HCT116 (cell line): ENCODE data around the gene TP63. TPM values are rescaled to one million over a fixed set of nuclear protein-coding genes. Genes with fewer than 3 reads are reported as not detected.

ENCODE experiments used
- ATAC-seq: fragments of 200-7000 bp; cut with Tn5 transposase; 2 replicates; pipeline ENCODE4 v1.9.1; 2020; ENCODE audit warnings: mild to moderate bottlenecking, moderate library complexity
- Bru-seq: library from RNA; stranded (reverse); fragments of 400-500 nt; gene quantifications from one replicate; lab custom pipeline; 2021; lab: Mats Ljungman, UMichigan
- BruChase-seq, 2 experiments: library from RNA; stranded (reverse); fragments of 400-500 nt; gene quantifications; one replicate each; lab custom pipeline; 2021; lab: Mats Ljungman, UMichigan
- BruUV-seq: library from RNA; stranded (reverse); fragments of 400-500 nt; replicated peaks from 2 replicates; lab custom pipeline; 2021; lab: Mats Ljungman, UMichigan
- CTCF ChIA-PET: fragments of 300-600 bp; sonication (Branson Sonifier 250); formaldehyde crosslinking; loops from one replicate; lab custom pipeline; 2021; ENCODE audit warnings: antibody characterized with exemption; lab: Charles Lee
- POLR2A ChIA-PET: fragments of 300-600, 350-600 bp; sonication (Branson Sonifier 250); formaldehyde crosslinking; loops from one replicate; lab custom pipeline; 2021; ENCODE audit warnings: antibody characterized with exemption; lab: Charles Lee
- RAD21 ChIA-PET, 2 experiments: fragments of 300-600 bp; sonication (Branson Sonifier 250); formaldehyde crosslinking; loops; one replicate each; lab custom pipeline; 2023; ENCODE audit warnings: low total read pairs in 2 of 2; ENCODE audit not compliant: uncharacterized antibody in 2 of 2, unreplicated experiment in 2 of 2, low non-redundant PET in 1 of 2; lab: Charles Lee
- DNase-seq: peaks from one replicate; pipeline ENCODE4 v3.0.0-alpha.2; 2010; ENCODE audit warnings: low read depth, low spot score
- H2AFZ ChIP-seq: fragments of 200-600 bp; shearing (Covaris generic), sonication (generic); 2 replicates; pipeline ENCODE4 v1.6.1; 2017; ENCODE audit warnings: low read depth, mixed run types, mixed read lengths, antibody characterized with exemption, low read length; ENCODE audit not compliant: poor library complexity, severe bottlenecking
- H3K27ac ChIP-seq: 2 replicates; pipeline ENCODE4 v1.5.1; 2012; ENCODE audit warnings: low read depth, low read length
- H3K27me3 ChIP-seq: fragments of 200-600 bp; sonication (generic); 2 replicates; pipeline ENCODE4 v1.6.1; 2016; ENCODE audit warnings: mixed run types, low read length, mixed read lengths; ENCODE audit not compliant: insufficient read depth
- H3K36me3 ChIP-seq, 2 experiments: fragments of 200-500 bp in 1 of 2; fragments of 200-600 bp in 1 of 2; sonication (Bioruptor generic) in 1 of 2; sonication (generic) in 1 of 2; 2 replicates each; pipeline versions ENCODE4 v1.5.1 to v1.6.1; 2014 to 2016; ENCODE audit warnings: low read length in 2 of 2, inconsistent platforms in 1 of 2, mixed read lengths in 1 of 2, mixed run types in 1 of 2; ENCODE audit not compliant: insufficient read depth in 2 of 2, control insufficient read depth in 1 of 2
- H3K4me1 ChIP-seq, 2 experiments: fragments of 200-600 bp in 1 of 2; sonication (generic) in 1 of 2; 2 replicates each; pipeline versions ENCODE4 v1.5.1 to v1.6.1; 2012 to 2017; ENCODE audit warnings: low read length in 2 of 2, inconsistent platforms in 1 of 2, mild to moderate bottlenecking in 1 of 2, mixed read lengths in 1 of 2, mixed run types in 1 of 2, moderate library complexity in 1 of 2; ENCODE audit not compliant: insufficient read depth in 2 of 2, control insufficient read depth in 1 of 2
- H3K4me2 ChIP-seq: fragments of 200-600 bp; sonication (generic); 2 replicates; pipeline ENCODE4 v1.6.1; 2017; ENCODE audit warnings: mixed run types, low read length, mixed read lengths
- H3K4me3 ChIP-seq, 2 experiments: fragments of 200-600 bp in 1 of 2; sonication (generic) in 1 of 2; replicated peaks in 1 of 2; 2 replicates each; pipeline ENCODE4 v1.5.1; 2011 to 2016; ENCODE audit warnings: low read length in 2 of 2, control low read depth in 1 of 2, low read depth in 1 of 2, mild to moderate bottlenecking in 1 of 2, mixed read lengths in 1 of 2, mixed run types in 1 of 2
- H3K79me2 ChIP-seq: fragments of 200-600 bp; sonication (generic); 2 replicates; pipeline ENCODE4 v1.6.1; 2017; ENCODE audit warnings: mild to moderate bottlenecking, mixed run types, low read length, moderate library complexity, mixed read lengths; ENCODE audit not compliant: insufficient read depth
- H3K9ac ChIP-seq: fragments of 200-600 bp; sonication (generic); 2 replicates; pipeline ENCODE4 v1.6.1; 2016; ENCODE audit warnings: low read length, mixed read lengths
- H3K9me2 ChIP-seq: fragments of 200-600 bp; sonication (generic), shearing (Covaris generic); 2 replicates; pipeline ENCODE4 v1.6.1; 2017; ENCODE audit warnings: mixed run types, mild to moderate bottlenecking, moderate library complexity; ENCODE audit not compliant: insufficient read depth
- H3K9me3 ChIP-seq, 2 experiments: fragments of 200-500 bp in 1 of 2; fragments of 200-600 bp in 1 of 2; sonication (Bioruptor generic) in 1 of 2; sonication (generic) in 1 of 2; 2 replicates each; pipeline ENCODE4 v1.6.1; 2014 to 2017; ENCODE audit warnings: low read length in 2 of 2, mixed read lengths in 2 of 2, inconsistent platforms in 1 of 2, low read depth in 1 of 2, mild to moderate bottlenecking in 1 of 2, mixed run types in 1 of 2, moderate library complexity in 1 of 2; ENCODE audit not compliant: control insufficient read depth in 1 of 2, insufficient read depth in 1 of 2
- H4K20me1 ChIP-seq: fragments of 200-600 bp; sonication (generic), shearing (Covaris generic); 2 replicates; pipeline ENCODE4 v1.6.1; 2017; ENCODE audit warnings: mixed run types, mild to moderate bottlenecking, moderate library complexity; ENCODE audit not compliant: insufficient read depth
- CBX3 ChIP-seq: IDR thresholded peaks from 2 replicates; pipeline ENCODE4 v1.6.1; 2012; ENCODE audit warnings: low read depth
- ELF1 ChIP-seq: IDR thresholded peaks from 2 replicates; pipeline ENCODE4 v1.6.1; 2012; ENCODE audit warnings: low read depth, borderline replicate concordance
- EZH2 ChIP-seq: fragments of 200-600 bp; sonication (generic); IDR thresholded peaks from 2 replicates; pipeline ENCODE4 v1.6.1; 2017; ENCODE audit warnings: antibody characterized with exemption, mixed run types
- EZH2phosphoT487 ChIP-seq: fragments of 200-600 bp; IDR thresholded peaks from 2 replicates; pipeline ENCODE4 v1.6.1; 2018; ENCODE audit warnings: antibody characterized with exemption, borderline replicate concordance
- FOSL1 ChIP-seq: IDR thresholded peaks from 2 replicates; pipeline ENCODE4 v1.6.1; 2012; ENCODE audit warnings: low read depth
- MAX ChIP-seq: IDR thresholded peaks from 2 replicates; pipeline ENCODE4 v1.6.1; 2012
- POLR2AphosphoS5 ChIP-seq: IDR thresholded peaks from 2 replicates; pipeline ENCODE4 v1.6.1; 2011; ENCODE audit warnings: mild to moderate bottlenecking, low read depth, low read length, moderate library complexity
- RAD21 ChIP-seq: IDR thresholded peaks from 2 replicates; pipeline ENCODE4 v1.6.1; 2012; ENCODE audit warnings: low read depth, mild to moderate bottlenecking
- SIN3A ChIP-seq: IDR thresholded peaks from 2 replicates; pipeline ENCODE4 v1.6.1; 2012; ENCODE audit warnings: low read depth
- SP1 ChIP-seq: IDR thresholded peaks from 2 replicates; pipeline ENCODE4 v1.6.1; 2012; ENCODE audit warnings: low read depth
- SRF ChIP-seq: IDR thresholded peaks from 2 replicates; pipeline ENCODE4 v1.6.1; 2012; ENCODE audit warnings: low read depth
- TCF7L2 ChIP-seq: IDR thresholded peaks from 2 replicates; pipeline ENCODE4 v1.7.0; 2011; ENCODE audit warnings: borderline replicate concordance, inconsistent platforms; ENCODE audit not compliant: insufficient read depth, insufficient read length; ENCODE audit errors: extremely low read depth
- YY1 ChIP-seq: IDR thresholded peaks from 2 replicates; pipeline ENCODE4 v1.6.1; 2011; ENCODE audit warnings: low read length, low read depth, moderate library complexity, mild to moderate bottlenecking; ENCODE audit not compliant: insufficient replicate concordance; ENCODE audit errors: extremely low read depth
- ZFX ChIP-seq: fragments of 450-650 bp; IDR thresholded peaks from 2 replicates; pipeline ENCODE4 v1.6.1; 2017
- ZNF274 ChIP-seq: fragments of 200-500 bp; sonication (Bioruptor generic); IDR thresholded peaks from 2 replicates; pipeline ENCODE4 v1.6.1; 2014; ENCODE audit warnings: mild to moderate bottlenecking, low read depth, low read length, inconsistent platforms
- intact Hi-C: fragments of 100-400 bp; cut with micrococcal nuclease; formaldehyde crosslinking; loops from 2 replicates; pipeline ENCODE4 v1.10.0; 2022
- long read RNA-seq: library from polyadenylated mRNA; unstranded; transcript quantifications from one replicate; pipeline ENCODE4 v2.0.0, GENCODE V29; 2021; ENCODE audit not compliant: unreplicated experiment
- polyA plus RNA-seq: library from polyadenylated mRNA; unstranded; fragments of >200 nt; gene quantifications from 2 replicates; pipeline ENCODE4 v1.2.1, GENCODE V29; 2012; ENCODE audit warnings: missing spikeins
- total RNA-seq: library from RNA; stranded (reverse); gene quantifications from one replicate; pipeline ENCODE4 v1.2.1, GENCODE V29; 2021; ENCODE audit not compliant: unreplicated experiment
- TF ChIP-seq, protein P1 (sequence below): IDR thresholded peaks from 2 replicates; pipeline ENCODE4 v1.6.1; 2012; ENCODE audit warnings: low read depth
- TF ChIP-seq, protein P2 (sequence below), 3 experiments: fragments of 200-600 bp in 1 of 3; sonication (generic) in 1 of 3; IDR thresholded peaks in 2 of 3; conservative IDR thresholded peaks in 1 of 3; 2 replicates each; pipeline ENCODE4 v1.5.1; 2012 to 2017; ENCODE audit warnings: low read depth in 2 of 3, low read length in 2 of 3, antibody characterized with exemption in 1 of 3, borderline replicate concordance in 1 of 3, control low read depth in 1 of 3, mild to moderate bottlenecking in 1 of 3, mixed read lengths in 1 of 3, mixed run types in 1 of 3, moderate library complexity in 1 of 3; ENCODE audit not compliant: insufficient read depth in 1 of 3

The TP63 gene
- total RNA-seq (not detected), Bru-seq, nascent RNA (percentile 14 among the genes with signal in this experiment), BruChase-seq, experiment 1, labeled RNA remaining after a 6-hour chase (percentile 10 among the genes with signal in this experiment), BruChase-seq, experiment 2, labeled RNA remaining after a 2-hour chase (percentile 14 among the genes with signal in this experiment)
- polyA plus RNA-seq: 0.07 and 0.08 TPM in 2 replicates
- long read RNA-seq: 0 reads

GRCh38 chr3:189631373-189631408 lies at the start of gene TP63:
TP63 (plus strand) TSS chr3:189631389; CDS start chr3:189631516, 127 bp downstream.
- H3K27me3 ChIP-seq: no peaks in the 10 kb centered on the region
- H4K20me1 ChIP-seq: no peaks in the 10 kb centered on the region
- ATAC-seq (no peak), DNase-seq (no peak)
- CTCF ChIA-PET: no interaction called here
- no peak within 1 kb of the TSS for H3K9ac ChIP-seq
- H3K9me3 ChIP-seq: no peaks in the 10 kb centered on the region
- no peak within 1 kb of the TSS for H2AFZ ChIP-seq
- no peak within 1 kb of the TSS for H3K4me2 ChIP-seq
- no peaks in the 10 kb centered on the region for H3K36me3 ChIP-seq
- H3K27ac ChIP-seq: no peak within 1 kb of the TSS
- BruUV-seq: no TSS peak
- POLR2A ChIA-PET: no interaction called here
- TF ChIP-seq FOSL1: no peak
- no peak for TF ChIP-seq POLR2AphosphoS5
- no peak for TF ChIP-seq YY1
- TF ChIP-seq, protein P1, sequence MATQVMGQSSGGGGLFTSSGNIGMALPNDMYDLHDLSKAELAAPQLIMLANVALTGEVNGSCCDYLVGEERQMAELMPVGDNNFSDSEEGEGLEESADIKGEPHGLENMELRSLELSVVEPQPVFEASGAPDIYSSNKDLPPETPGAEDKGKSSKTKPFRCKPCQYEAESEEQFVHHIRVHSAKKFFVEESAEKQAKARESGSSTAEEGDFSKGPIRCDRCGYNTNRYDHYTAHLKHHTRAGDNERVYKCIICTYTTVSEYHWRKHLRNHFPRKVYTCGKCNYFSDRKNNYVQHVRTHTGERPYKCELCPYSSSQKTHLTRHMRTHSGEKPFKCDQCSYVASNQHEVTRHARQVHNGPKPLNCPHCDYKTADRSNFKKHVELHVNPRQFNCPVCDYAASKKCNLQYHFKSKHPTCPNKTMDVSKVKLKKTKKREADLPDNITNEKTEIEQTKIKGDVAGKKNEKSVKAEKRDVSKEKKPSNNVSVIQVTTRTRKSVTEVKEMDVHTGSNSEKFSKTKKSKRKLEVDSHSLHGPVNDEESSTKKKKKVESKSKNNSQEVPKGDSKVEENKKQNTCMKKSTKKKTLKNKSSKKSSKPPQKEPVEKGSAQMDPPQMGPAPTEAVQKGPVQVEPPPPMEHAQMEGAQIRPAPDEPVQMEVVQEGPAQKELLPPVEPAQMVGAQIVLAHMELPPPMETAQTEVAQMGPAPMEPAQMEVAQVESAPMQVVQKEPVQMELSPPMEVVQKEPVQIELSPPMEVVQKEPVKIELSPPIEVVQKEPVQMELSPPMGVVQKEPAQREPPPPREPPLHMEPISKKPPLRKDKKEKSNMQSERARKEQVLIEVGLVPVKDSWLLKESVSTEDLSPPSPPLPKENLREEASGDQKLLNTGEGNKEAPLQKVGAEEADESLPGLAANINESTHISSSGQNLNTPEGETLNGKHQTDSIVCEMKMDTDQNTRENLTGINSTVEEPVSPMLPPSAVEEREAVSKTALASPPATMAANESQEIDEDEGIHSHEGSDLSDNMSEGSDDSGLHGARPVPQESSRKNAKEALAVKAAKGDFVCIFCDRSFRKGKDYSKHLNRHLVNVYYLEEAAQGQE: no peak
- TF ChIP-seq SRF: no peak
- no peaks in the 10 kb centered on the region for H3K9me2 ChIP-seq
- RAD21 ChIA-PET: no interaction called here
- no peak within 1 kb of the TSS for H3K4me3 ChIP-seq
- no peaks in the 10 kb centered on the region for H3K4me1 ChIP-seq
- intact Hi-C loops: no loop called here
- H3K79me2 ChIP-seq: no peaks in the 10 kb centered on the region

DNA sequence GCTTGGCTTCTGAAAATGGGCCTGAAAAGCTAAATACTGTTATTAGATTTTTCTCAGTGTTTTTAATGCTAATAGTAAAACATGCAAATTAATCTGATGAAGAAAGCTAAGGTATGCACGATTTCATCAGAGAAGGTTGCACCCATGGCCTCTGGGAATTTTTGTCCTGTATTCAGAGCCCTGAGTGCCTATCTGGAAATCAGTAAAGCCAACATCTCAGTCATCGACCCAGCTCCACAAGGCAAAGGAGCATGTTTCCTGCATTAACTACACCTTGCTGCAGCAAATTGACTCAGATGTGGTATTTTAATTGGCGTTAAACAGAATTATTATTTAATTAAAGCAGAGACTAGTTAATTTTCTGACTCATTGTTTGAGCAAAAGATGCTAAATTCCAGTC lies 49.0 kb upstream of the TP63 start:
- BruUV-seq: no TSS peak
- H3K36me3 ChIP-seq: no peaks in the 10 kb centered on the region
- DNase-seq (no peak), ATAC-seq (no peak)
- no peak overlapping the region for H3K4me2 ChIP-seq
- no peak overlapping the region for H3K9ac ChIP-seq
- no peak overlapping the region for H2AFZ ChIP-seq
- H3K27ac ChIP-seq: no peak overlapping the region
- no peaks in the 10 kb centered on the region for H3K79me2 ChIP-seq
- TF ChIP-seq SIN3A (no peak), FOSL1 (no peak), ELF1 (no peak), ZNF274 (no peak), RAD21 (no peak), SP1 (no peak), MAX (no peak), EZH2phosphoT487 (no peak), ZFX (no peak), EZH2 (no peak), TCF7L2 (no peak), POLR2AphosphoS5 (no peak), CBX3 (no peak), SRF (no peak)
- TF ChIP-seq, protein P2, sequence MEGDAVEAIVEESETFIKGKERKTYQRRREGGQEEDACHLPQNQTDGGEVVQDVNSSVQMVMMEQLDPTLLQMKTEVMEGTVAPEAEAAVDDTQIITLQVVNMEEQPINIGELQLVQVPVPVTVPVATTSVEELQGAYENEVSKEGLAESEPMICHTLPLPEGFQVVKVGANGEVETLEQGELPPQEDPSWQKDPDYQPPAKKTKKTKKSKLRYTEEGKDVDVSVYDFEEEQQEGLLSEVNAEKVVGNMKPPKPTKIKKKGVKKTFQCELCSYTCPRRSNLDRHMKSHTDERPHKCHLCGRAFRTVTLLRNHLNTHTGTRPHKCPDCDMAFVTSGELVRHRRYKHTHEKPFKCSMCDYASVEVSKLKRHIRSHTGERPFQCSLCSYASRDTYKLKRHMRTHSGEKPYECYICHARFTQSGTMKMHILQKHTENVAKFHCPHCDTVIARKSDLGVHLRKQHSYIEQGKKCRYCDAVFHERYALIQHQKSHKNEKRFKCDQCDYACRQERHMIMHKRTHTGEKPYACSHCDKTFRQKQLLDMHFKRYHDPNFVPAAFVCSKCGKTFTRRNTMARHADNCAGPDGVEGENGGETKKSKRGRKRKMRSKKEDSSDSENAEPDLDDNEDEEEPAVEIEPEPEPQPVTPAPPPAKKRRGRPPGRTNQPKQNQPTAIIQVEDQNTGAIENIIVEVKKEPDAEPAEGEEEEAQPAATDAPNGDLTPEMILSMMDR (IDR thresholded peaks at IDR 0.05 in 2 of 3, conservative IDR thresholded peaks at IDR 0.05 in 1 of 3; ENCODE audit: borderline replicate concordance in 1 of 3, insufficient read depth in 1 of 3, low read depth in 2 of 3, low read length in 2 of 3): no peak
- H3K27me3 ChIP-seq: no peaks in the 10 kb centered on the region
- intact Hi-C loops: no loop called here
- no peaks in the 10 kb centered on the region for H3K4me1 ChIP-seq
- ChIA-PET RAD21 (no interaction called here), POLR2A (no interaction called here), CTCF (no interaction called here)
- no peaks in the 10 kb centered on the region for H3K9me3 ChIP-seq
- H3K9me2 ChIP-seq: no peaks in the 10 kb centered on the region
- no peaks in the 10 kb centered on the region for H4K20me1 ChIP-seq
- no peak overlapping the region for H3K4me3 ChIP-seq
